Activated CD4-positive, CD25-positive, alpha-beta regulatory T cell treated with anti-CD3 and anti-CD28 coated beads, Interleukin-2, amount 50 U/mL, for 72 hours (primary cell): ENCODE results near the gene NELFB.
A peak's percentile ranks its signal among the peaks of the same experiment; 100 is the strongest.

Experiments
- DNase-seq: peaks from one replicate; pipeline ENCODE4 v3.0.0; 2021

NELFB gene

DNA sequence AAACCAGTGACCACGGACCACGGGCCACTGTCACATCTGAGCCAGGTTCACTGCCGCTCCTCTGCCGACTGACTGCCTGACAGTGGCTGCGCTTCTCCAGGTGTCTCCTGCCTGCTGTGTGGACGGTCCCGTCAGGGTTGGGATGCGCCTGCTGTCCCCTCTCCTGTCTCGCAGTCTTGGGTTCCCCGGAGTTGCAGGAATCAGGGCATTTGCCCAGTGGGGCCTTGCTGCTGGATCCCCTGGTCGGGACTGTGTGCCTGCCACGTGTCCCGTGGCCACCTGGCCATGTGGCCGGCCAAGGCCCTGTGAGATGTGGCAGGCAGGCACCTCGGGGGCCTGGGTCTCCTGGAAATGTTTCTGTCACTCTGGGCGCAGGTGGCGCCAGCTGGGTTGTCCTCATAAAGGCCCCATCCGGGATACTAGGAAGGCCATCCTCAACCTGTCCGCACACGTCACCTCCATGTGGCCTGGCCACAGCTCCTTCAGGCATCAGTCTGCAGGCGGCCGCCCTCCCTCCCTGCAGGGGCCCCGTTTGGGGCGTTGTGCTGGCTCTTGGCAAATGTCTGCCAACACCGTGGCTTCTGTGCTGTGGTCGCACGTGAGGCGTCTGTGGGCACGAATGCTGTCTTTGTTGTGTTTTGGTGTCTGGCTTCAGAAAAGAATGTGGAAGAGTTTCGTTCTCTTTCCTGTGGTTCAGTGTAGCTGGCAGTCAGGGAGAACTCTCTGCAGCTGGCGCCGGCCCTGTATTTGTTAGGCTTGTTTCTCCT lies 16.0 kb downstream of the NELFB start:
- DNase-seq, result no peak

DNA sequence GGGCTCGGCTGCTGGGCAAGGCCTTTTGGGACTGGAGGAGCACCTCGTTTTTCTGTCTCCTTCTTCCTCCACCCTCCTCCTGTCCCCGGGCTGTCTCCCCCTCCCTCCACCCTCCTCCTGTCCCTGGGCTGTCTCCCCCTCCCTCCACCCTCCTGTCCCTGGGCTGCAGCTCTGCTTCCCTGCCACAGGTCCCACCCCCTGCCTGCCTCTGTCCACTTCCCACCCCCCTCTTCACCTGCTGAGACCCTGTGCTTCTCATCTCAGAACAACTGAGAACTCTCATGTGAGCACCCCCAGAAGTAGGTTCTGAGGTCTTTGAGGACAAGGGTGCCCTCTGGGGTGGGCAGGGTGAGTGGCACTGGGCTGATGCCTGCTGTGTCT lies 16.6 kb downstream of the NELFB start:
- no peak for DNase-seq

DNA sequence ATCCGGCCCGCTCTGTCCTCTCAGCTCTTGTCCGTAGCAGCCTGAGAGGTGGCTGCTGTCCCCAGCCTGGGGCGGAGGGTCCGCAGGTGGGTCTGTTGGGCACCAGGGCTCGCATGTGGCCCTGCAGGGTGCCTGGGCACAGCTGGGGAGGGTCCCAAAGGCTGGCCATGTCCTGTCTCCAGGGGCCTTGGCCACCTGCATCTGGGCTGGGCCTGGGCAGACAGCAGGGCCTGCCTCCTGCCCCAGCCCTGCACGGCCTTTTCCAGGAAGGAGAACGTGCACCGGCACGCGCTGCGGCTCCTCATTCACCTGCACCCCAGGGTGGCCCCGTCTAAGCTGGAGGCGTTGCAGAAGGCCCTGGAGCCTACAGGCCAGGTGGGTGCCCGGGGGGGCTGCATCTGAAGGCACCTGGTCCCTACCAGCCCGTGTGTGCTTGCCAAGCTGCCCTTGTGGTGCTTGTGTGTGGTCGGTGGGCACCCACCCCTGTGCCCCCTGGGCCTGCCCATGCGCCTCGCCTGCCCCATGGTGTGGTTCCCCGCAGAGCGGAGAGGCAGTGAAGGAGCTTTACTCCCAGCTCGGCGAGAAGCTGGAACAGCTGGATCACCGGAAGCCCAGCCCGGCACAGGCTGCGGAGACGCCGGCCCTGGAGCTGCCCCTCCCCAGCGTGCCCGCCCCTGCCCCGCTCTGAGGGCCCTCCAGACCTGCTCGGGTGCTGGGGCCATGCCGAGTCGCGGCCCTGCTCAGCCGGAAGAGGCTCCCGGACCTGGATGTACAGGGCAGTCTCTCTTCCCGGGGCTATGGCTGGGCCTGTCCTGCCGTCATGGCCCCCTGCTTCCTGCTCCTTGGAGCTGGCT lies 17.3 kb downstream of the NELFB start:
- DNase-seq, result no peak

DNA sequence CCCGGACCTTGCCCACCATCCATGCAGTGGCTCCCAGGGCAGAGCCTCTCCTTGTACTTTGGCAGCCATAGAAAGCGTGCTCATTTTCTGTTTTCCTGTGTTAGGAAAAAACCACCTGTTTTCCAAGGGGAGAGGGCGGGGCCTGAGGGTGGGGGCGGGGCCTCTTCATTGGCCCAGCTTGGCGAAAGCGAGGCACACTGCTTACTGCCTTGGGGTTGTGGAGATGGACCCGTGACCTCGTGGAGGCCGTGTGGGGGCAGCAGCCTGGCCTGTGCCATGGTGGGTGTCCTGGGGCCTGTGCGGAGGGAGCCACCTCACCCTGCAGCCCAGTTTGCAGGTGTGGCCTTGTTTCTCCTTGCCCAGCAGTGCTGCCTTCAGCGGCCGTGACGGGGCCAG lies 18.0 kb downstream of the NELFB start:
- DNase-seq, result no peak

DNA sequence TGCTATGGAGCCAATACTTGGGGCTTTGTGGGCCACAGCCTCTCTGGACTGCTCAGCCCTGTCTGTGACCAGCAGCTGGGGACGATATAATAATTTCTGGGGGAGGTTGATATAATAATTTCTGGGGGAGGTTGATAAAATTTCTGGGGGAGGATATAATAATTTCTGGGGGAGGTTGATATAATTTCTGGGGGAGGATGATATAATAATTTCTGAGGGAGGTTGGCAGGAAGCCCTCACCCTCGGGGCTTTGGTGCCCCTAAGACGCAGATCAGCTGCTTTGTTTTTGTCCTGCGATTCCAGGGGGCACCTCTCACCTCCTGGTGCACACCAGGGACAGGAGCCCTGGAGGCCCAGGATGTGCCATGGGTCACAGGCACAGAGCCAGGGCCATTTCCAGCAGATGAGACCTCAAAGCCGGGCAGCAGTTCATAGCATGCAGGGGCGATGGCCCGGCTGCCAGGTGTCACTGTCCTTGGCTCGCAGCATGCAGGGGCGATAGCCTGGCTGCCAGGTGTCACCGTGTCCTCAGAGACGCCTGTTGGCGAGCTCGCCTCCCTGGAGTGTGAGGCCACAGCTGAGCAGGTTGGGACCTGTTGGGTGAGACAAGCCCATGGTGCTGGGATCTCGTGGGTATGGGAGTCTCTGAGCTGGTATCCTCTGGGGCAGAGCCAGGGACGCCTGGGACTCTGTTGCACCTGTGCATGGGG lies 18.6 kb downstream of the NELFB start:
- DNase-seq, result no peak

DNA sequence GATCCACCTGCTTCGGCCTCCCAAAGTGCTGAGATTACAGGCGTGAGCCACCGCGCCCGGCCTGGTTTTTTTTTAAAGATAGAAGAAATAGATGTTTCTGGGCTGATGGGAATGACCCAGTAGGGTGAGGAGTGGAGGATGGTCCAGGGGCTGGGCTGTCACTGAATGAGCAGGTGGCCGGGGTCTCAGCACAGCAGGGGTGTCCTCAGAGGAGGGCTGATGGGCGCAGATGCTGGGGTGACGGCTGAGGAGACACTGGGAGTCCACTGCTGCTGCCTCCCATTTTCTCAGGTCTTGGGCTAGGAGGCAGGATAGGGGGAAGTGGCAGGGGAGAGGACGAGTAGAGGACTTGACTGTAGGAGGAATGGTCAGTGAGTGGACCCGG lies 20.1 kb downstream of the NELFB start:
- DNase-seq, result no peak

DNA sequence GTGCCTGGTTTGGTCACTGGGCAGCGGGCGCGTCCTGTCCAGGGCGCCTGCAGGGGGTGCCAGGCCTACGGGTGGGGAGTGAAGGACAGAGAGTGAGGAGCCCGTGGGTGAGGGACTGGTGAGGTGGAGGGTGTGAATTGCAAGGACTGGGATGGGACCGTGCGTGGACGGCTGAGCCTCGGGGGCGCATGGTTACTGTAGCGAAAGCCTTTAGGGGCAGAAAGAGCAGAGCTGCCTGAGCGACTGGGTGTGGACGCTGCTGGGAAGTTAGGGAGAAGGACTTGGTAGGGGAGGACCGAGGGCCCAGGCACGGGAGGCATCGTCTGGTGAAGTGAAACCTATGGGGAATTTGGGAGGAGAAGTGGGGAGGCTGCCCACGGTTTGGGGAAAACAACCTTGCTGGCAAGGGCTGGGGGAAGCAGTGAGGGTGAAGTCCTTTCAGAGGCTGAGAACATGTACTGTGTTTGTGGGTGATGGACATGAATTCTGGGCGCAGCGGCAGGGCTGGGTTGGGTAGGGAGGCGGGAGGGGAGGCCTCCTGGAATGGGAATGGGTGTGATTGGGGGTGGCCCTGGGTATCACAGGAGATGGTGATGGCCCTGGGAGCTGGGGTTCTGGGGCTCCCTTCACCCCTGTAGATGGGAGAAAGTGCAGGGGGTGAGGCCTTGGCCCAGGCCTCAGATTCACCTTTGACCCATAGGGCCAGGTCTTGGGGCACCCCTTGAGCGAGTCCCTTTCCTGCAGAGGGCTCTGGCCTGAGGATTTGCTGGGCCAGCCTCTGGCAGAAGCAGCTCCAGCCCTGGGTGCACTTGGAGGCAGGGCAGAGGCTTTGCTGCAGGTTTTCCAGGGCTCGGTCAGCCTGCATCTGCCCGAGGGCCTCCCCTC lies 20.7 kb downstream of the NELFB start:
- DNase-seq, result no peak

DNA sequence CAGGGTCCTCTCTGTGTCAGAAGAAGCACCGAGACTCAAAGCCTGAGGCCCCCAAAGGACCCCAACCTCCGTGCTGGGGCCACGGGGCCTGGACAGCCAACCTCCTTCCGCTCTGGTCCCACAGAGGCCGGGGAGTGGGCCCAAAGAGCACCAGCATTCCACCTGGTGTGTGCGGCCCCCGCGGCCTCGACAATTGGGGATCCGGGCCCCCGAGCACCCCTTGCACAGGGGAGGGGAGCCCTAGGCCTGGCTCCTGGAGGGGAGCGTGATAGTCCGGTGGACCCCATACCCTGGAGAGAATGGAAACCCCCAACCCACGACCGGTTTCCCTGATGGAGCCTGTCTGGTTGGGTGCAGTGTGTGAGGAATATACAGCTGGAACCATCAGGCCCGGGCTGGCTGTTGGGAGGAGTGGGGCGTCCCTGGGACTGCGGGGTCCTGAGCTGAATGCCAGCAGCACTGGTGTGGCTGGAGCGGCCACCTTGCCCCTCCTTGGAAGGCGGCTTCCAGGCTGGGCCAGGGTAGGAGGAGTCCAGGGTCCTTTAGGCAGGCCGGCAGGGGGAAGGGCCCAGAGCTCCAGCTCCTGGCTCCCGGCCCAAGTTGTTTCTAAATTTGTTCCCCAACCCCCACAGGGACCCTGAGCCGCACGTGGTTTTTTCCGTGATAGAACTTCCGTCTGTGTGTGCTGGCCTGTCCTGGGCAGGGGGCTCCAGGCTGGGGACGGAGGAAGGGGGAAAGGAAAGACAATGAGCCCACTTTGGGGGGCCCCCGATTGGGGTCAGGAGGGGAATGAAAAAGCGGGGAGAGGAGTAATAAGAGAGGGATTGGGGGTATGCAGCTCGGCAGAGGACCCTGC lies 21.6 kb downstream of the NELFB start:
- no peak for DNase-seq

DNA sequence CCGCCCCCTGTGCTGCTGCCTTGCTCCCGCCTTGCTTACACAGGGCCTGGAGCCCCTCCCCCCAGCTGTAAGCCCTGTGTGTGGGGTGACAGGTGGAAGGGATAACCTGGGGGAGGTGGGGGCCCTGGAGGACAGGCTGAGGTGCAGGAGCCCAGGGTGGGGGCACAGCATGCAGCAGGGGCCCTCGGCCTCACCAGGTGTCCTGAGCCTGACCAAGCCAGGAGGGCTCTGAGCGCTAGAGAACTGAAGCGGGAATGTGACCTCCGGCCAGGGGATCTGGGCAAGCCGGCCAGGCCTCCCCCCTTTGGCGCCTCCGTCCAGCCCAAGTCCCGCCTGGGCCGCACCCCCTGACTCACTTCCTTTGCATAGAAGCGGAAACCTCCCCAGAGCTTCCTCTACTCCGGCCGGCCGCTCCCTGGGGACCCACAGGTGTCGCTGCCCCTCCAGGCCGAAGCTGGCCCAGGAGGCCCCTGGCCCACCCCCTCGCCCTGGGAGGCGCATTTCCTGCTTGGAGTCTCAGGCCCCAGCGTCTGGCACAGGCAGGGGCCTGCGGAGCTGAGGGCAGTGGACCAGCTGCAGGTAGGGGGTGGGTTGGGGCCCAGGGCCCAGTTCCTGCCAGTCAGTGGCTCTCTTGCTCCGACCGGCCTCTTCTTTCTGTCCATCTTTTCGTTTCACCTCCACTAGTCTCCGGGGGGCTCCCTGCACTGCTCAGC lies 22.4 kb downstream of the NELFB start, which contains the start of gene TOR4A:
TOR4A (plus strand) TSS at position 398 of the 713 bp plus-strand sequence. CDS start 964 bp downstream, outside the sequence.
- peak; percentile 66 for DNase-seq

DNA sequence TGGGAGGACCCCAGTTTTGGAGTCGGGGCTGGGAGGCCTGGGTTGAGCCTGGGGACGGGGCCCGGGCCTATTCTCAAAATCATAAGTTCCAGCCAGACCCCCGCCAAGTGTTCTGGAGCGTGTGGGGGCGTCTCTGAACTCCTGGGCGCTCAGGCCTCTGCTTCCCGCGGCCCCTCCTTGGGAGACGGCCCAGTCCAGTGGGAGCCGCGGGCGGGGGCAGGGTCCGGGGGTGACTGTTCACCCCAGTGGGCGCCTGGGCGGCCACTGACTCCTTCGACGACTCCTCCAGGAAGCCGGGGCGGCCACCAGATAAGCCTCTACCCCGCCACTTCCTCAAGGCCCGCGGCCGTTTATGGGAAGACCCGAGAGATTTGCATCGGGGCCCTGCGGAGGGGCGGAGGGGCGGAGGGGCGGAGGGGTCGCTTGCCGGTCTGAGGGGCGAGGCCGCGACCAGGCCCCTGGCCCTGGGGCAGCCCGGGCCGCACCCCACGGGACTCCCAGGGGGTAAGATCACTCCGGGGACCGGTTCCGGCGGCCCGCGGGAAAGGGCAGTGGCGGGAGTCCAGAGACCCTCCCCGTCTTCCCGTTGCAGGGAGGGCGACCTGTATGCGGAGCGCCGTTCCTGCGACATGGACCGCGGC lies 23.1 kb downstream of the NELFB start:
- DNase-seq, result no peak

DNA sequence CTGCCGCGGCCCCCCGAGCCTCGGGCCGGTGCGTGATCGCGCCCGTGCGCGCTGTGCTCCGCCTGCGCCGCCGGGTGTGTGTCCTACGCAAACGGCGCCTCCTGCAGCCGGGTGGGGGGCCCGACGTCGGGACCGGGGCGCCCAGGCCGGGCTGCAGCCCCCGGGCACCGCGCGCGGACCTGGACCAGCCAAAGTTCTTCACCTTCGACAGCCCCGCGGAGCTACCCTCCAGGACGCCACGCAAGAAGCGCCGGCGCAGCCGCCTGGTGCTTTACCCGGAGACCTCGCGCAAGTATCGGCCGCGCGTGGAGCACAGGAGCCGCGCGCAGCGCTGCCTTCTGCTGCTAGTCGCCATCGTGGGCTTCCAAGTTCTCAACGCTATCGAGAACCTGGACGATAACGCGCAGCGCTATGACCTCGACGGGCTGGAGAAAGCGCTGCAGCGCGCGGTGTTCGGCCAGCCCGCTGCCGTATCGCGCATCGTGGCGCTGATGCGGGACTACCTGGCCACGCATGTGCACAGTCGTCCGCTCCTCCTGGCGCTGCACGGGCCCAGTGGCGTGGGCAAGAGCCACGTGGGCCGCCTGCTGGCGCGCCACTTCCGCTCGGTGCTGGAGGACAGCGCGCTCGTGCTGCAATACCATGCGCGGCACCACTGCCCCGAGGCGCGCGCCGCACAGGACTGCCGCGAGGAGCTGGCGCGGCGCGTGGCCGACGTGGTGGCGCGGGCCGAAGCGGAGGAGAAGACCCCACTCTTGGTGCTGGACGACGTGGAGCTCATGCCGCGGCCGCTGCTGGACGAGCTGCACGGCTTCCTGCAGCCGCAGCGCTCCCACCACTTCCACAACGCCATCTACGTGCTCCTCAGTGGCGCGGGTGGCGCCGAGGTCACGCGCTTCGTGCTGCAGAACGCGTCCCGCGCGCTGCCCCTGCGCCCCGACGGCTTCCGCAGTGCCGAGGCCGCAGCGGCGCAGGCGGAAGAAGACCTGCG lies 23.9 kb downstream of the NELFB start:
- DNase-seq, result no peak

DNA sequence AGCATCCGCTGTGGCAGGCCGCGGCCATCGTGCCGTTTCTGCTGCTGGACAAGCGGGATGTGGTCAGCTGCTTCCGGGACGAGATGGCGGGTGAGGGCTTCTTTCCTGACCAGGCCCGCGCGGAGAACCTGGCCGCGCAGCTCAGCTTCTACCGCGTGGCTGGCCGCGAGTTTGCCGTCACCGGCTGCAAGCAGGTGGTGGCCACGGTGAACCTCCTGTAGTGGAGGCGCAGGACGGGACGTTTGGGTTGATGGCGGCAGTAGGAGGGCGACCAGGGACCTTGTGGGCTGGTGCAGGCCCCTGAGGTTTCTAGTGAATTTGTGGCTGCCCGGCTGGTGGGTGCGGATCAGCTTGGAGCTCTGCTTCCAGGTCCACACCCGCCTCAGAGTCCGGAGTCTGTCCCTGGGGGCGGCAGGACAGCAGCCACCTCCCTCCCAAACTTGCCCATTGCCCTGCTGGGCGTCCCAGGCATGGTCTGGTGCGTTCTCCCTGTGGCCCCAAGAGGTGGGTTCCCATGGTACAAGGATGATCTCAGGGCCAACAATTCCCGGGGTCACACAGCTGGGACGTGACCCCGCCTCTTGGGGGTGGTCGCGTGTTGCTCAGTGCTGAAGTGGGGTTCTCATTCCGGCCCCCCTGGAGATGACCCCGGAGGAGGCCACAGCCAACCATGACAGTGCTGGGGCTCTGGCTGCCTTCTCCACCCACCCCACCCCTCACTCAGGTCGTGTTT lies 24.8 kb downstream of the NELFB start:
- no peak for DNase-seq

DNA sequence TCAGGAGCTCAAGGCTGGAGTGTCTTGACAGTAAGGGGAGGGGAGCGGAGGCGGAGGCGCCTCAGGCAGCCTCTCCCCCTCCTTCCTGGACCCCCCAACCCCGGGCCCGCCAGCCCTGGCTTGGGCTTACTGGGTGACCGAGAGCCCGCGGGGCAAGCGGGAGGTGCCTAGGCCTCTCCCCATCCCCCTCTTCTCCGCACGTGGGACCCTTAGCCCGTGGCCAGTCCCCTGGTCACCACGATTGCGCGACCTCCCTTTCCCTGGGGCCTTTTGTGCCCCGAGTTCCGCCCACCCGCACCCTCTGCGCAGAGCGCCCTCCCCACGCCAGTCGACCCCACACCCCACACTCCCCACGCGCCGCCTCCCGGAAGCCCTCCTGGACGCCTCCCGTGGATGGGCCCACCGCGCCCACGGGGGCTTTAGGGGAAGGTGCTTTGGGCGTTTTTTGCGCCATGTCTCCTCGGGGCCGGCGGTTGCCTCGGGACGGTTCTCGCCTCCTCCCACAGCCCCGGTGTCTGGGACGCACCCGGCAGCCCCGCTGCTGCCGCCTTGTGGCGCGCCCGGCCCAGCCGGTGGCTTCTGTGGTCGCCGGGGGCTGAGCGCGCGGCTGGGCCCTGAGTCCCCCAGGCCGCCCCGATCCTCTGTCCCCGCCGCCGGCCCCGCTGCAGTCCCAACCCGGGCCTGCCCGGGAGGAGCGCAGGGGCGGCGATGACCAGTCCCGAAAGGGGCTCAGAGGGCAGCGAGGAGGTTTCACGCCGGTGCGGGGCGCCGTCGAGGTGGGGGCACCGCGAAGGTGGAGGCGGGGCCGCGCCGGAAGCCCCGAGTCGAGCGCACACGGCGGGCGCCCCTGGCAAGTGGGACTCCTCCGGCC lies 25.6 kb downstream of the NELFB start:
- no peak for DNase-seq

DNA sequence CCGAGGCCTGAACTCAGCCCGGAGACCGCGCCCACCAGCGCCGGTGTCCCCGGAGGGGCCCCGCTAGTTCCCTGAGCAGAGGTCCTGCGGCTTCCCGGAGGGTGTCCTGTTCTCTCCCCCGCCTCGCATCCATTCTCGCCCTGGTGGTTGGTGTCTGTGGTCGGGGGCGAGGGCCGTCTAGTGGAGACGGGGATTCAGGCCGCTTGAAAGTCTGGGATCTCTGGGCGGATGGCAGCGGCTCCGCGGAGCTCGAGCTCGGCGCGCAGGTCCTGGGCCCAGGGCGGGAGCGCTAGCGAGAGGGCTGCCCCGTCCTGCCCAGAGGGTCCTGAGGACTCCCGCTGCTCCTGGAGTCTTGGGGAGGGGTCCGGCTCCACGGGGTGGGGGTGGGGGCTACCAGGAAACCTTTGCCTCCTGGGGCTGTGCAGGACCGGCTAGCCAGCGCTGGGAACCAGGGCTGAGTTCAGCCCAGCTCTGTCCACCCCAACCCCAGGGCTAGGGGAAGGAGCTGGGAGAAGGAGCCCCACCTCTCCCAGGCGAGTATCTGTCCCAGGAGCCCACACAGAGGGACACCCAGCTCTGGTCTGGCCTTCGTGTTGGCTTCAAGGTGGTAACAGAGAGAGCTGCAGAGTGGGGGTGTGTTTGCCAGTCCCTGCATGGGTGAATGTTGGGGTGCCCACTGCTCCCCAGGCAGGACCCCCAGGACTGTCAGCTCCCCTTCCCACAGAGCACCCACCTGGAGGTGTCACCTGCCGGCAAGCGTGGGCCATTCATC lies 26.4 kb downstream of the NELFB start:
- no peak for DNase-seq

DNA sequence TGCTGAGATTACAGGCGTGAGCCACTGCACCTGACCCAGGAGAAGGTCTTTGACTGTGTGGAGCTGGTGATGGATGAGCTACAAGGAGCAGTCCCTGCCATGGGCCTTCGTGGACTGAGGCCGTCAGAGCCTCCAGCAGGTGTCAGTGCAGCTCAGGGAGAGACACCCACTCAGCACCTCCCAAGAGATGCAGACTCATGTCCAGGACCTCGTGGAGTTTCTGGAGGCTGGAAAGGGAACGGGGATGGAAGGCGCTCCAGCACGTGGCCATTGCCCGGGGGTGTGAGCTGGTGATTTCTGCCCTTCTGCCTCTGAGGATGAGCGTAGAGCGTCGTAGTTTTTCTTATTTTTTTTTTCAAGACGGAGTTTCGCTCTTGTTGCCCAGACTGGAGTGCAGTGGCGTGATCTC lies 31.9 kb downstream of the NELFB start:
- DNase-seq, result no peak

DNA sequence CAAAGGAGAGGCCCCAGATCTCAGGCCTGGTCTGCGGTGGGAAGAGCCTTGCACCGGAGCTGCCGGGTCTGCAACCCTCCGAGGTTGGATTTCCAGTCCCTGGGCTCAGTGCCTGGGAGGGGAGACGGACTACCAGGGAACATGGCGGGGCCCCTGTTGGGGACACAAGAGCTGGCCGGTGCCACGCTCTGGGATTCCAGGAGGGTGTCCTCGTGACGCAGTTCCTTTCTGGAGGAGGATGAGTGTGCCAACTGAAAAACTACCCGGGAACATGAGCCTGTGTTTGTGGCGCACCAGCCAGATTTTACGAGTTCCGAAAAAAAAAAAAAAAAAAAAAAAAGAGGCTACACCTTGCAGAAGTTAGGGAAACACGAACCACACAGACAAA lies 38.0 kb downstream of the NELFB start:
- no peak for DNase-seq
